HG02763 (cell line): ENCODE data around the gene ECM2.
"Not testable (repeated sequence)": the region's sequence is repeated elsewhere in the genome, so short reads cannot be mapped to it uniquely, and the experiment has no call there.

Experiments
- ATAC-seq: cut with Tn5 transposase; IDR thresholded peaks from one replicate; pipeline ENCODE4 v1.9.1; 2021; ENCODE audit warnings: mild to moderate bottlenecking, moderate library complexity; ENCODE audit not compliant: unreplicated experiment

The ECM2 gene

GRCh38 chr9:92535940-92536850, at the start of gene ECM2:
Gene ECM2, minus strand, starts transcription at chr9:92535990. Its CDS starts 13,124 bp downstream, at chr9:92522866.
- ATAC-seq, result no peak

DNA sequence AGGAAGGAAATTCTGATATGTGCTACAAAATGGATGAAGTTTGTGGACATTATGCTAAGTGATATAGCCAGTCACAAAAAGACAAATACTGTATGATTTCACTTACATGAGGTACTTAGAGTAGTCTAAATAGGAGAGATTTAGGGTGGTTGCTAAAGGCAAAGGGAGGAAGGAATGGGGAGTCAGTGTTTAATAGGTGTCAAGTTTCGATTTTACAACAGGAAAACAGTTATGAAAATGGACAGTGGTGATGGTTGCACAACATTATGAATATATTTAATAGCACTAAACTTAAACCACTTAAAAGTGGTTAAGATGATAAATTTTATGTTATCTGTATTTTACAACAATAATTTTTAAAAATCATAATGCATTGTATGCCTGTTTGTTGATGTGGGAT, 40.4 kb upstream of the ECM2 start:
- no peak for ATAC-seq

DNA sequence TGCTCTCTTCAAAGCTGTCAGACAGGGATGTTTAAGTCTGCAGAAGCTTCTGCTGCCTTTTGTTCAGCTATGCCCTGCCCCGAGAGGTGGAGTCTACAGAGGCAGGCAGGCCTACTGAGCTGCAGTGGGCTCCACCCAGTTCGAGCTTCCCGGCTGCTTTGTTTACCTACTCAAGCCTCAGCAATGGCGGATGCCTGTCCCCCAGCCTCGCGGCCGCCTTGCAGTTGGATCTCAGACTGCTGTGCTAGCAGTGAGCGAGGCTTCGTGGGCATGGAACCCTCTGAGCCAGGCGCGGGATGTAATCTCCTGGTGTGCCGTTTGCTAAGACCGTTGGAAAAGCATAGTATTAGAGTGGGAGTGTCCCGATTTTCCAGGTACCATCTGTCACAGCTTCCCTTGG, 37.8 kb upstream of the ECM2 start:
- not testable (repeated sequence) for ATAC-seq

- ATAC-seq, result not testable (repeated sequence)
Observed at GRCh38 chr9:92571871-92572270, 36.1 kb upstream of the ECM2 start.

GRCh38 chr9:92564982-92565381, 29.2 kb upstream of the ECM2 start:
- ATAC-seq, result no peak

- ATAC-seq, result no peak
Observed at GRCh38 chr9:92564504-92564903, 28.7 kb upstream of the ECM2 start.

- no peak for ATAC-seq
Observed at GRCh38 chr9:92563116-92564100, 27.6 kb upstream of the ECM2 start.

DNA sequence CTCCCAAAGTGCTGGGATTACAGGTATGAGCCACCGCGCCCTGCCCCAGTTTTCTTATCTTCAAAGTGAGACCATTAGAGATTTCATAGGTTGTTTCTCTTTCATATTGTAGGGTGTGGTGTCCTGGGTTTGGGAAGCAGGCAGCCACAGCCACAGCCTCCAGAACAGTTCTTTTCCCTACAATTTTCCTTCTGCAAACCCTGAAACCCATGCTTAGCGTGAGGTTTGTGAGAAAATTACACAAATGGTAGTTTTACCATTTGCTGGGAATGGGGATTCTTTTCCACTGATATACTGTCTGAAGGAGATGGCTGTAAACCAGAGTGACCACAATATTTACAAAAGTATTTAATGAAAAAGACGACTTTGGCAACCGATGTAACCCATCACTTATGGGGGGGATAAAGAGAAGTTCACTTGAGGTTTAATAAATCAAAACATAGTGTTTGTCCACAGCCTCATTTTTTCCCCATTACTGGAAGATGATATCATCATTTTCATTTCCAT, 26.7 kb upstream of the ECM2 start:
- no peak for ATAC-seq

GRCh38 chr9:92561374-92562330, 25.9 kb upstream of the ECM2 start:
- no peak for ATAC-seq

DNA sequence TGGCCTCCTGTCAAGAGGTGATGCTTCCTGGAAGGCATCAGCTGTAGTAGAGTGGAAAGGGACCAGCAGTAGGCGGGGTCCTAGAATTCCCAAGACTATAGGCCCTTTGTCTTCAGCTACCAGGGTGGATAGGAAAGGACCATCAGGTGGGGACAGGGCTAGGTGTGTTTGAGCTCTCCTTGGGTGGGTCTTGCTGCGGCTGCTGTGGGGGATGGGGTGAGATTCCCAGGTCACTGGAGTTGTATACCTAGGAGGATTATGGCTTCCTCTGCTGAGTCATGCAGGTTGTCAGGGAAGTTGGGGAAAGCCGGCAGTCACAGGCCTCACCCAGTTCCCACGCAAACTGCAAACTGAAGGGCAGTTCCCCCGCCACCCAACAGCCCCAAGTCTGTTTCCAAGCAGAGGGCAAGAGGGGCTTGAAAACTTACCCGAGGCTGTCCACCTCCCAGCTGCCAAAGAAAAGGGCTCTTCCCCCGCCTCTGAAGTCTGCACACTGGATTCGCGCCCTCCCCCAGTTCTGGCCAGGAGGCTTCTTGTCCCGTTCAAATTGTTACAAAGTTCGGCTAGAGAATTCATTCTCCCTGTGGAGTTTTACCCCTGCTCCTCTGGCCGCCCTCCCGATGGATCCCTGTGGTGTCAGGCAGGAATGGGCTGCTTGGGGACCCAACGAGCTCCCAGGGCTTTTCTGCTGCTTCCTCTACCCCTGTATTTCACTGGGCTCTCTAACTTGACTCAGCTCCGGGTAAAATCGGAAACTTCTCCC, 23.0 kb upstream of the ECM2 start:
- ATAC-seq, result no peak

- ATAC-seq, result no peak
Observed at GRCh38 chr9:92550765-92551164, 15.0 kb upstream of the ECM2 start.

- ATAC-seq, result no peak
Observed at GRCh38 chr9:92547356-92547755, 11.6 kb upstream of the ECM2 start.

DNA sequence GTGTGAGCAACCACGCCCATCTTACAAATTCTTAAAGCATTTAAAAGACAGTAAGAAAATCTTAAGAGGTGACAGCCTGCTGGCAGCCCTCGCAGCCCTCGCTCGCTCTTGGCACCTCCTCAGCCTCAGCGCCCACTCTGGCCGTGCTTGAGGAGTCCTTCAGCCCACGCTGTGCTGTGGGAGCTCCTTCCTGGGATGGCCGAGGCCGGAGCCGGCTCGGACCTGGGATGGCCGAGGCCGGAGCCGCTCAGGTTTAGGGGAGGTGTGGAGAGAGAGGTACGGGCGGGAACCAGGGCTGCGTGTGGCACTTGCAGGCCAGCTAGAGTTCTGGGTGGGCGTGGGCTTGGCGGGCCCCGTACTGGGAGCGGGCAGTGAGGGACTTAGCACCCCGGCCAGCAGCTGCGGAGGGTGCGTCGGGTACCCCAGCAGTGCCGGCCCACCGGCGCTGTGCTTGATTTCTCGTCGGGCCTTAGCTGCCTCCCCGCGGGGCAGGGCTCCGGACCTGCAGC, 9.3 kb upstream of the ECM2 start:
- ATAC-seq, result no peak

GRCh38 chr9:92543972-92544371, 8.2 kb upstream of the ECM2 start:
- ATAC-seq, result no peak

DNA sequence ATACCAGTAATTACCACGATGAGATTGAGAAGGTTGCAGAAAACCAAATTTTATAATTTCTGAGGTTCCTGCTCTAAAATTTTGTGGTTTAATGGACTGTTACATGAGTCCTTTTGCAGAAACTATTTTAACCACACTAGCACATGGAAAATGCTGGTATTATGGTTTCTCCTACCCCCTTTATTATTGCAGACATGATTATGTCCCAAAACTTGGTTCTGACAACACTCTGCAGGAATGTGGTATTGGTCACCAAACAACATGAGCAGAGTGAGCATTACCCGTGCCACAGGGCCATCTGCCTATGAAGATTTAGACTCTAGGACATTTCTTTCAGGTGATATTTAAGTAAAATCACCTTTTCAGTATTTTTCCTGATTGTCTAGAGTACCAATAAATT, 2.8 kb upstream of the ECM2 start:
- ATAC-seq, result no peak

DNA sequence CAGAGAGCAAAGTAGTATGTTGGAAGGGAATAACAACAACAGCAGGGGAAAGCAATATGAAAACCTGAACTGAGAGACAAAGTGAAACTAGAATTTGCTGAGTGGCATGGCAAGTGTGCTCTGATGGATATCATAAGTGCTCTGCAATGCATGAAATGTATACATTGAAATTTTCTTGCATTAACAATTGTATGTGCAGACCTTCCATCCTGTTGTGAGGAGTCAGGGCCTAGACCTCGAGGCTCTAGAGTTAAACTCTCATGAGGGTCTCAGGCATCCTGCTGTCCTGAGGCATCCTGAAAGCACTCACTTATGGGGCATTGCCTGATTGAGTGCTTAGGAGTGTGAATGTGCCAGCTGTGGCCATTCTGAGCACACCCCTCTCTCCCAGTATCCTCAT, 1.1 kb downstream of the ECM2 start:
- no peak for ATAC-seq

- no peak for ATAC-seq
Observed at GRCh38 chr9:92534204-92534603, 1.6 kb downstream of the ECM2 start.

DNA sequence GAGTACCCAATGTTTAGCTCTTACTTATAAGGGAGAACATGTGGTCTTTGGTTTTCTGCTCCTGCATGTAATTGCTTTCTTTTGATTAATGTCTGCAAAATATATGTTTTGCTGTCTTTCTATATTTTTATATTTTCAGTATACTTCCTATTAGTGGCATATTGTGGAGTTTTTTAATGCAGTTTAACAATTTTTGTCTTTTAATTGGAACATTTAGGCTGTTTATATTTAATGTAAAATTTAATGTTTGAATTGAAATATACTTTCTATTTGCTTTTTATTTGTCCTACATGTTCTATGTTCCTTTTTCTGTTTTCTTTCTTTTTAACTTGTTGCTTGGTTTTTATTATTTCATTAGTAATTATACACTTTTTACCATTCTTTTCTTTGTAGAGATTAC, 4.9 kb downstream of the ECM2 start:
- no peak for ATAC-seq

DNA sequence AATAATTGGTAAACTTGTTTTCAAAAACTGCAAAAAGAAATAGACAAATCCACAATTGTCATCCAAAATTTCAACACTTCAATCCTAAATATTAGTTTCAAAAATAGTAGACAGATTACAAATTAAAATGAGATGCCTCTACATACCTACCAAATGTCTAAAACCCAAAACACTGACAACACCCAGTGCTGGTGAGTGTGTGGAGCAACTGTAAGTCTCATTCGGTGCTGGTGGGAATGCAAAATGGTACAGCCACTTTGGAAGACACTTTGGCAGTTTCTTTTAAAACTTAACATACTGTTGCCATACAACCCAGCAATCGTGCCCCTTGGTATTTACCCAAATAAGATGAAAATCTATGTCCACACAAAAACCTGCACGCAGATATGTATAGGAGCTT, 6.7 kb downstream of the ECM2 start:
- no peak for ATAC-seq
